GOT3 (cell line): ENCODE results near the gene PCNT.
"Not testable (repeated sequence)": the region's sequence is repeated elsewhere in the genome, so short reads cannot be mapped to it uniquely, and the experiment has no call there.

ENCODE experiments used
- DNase-seq: peaks from one replicate; lab custom pipeline; 2025; ENCODE audit warnings: mixed read lengths; lab: John Stamatoyannopoulos, UW

Gene PCNT

DNA sequence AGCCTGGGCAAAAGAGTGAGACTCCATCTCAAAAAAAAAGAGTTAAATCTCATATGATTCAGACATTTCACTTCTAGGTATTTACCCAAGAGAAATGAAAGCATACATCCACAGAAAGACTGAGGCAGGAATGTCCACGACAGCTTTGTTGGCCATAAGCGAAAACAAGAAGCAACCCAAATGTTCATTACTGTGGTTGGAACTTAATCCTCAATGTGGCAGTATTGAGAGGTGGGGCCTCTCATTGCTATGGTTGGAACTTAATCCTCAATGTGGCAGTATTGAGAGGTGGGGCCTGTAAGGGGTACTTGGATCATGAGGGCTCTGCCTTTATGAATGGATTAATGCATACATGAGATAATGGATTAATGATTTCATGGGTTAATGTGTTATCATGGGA is 15.5 kb upstream of the PCNT start:
- DNase-seq, result no peak

DNA sequence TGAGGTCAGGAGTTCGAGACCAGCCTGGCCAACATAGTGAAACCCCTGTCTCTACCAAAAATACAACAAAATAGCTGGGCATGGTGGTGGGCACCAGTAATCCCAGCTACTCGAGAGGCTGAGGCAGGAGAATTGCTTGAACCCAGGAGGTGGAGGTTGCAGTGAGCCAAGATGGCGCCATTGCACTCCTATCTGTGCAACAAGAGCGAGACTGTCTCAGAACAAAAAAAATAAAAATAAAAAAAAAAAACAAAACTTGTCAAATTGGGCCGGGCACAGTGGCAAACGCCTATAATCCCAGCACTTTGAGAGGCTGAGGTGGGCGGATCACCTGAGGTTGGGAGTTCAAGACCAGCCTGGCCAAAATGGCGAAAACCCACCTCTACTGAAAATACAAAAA is 13.7 kb upstream of the PCNT start:
- DNase-seq, result not testable (repeated sequence)

DNA sequence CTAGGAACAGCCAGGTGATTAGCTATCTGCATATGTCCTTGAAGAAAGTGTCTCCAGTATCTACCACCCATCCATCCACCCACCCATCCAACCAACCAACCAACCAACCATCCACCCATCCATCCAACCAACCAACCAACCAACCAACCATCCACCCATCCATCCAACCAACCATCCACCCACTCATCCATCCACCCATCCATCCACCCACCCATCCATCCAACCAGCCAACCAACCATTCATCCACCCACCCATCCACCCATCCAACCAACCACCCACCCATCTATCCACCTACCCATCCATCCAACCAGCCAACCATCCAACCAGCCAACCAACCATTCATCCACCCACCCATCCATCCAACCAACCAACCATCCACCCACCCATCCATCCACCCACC is 12.4 kb upstream of the PCNT start:
- no peak for DNase-seq

DNA sequence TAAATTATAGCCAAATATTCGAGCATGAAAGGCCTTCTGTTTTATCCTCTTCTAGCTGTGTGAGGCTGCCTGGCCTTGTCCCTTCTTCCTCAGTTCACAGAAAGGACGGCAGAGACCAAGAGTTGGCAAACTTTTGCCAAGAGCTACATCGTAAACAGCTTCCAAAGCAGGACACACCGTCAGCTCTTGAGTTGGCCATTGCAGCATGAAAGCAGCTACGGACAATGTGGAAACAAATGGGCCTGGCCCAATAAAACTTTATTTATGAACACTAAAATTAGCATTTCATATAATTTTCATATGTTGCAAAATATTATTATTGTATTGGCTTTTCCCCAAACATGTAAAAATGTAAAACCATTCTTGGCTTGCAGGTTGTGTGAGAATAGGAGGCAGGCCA is 11.0 kb upstream of the PCNT start:
- no peak for DNase-seq

DNA sequence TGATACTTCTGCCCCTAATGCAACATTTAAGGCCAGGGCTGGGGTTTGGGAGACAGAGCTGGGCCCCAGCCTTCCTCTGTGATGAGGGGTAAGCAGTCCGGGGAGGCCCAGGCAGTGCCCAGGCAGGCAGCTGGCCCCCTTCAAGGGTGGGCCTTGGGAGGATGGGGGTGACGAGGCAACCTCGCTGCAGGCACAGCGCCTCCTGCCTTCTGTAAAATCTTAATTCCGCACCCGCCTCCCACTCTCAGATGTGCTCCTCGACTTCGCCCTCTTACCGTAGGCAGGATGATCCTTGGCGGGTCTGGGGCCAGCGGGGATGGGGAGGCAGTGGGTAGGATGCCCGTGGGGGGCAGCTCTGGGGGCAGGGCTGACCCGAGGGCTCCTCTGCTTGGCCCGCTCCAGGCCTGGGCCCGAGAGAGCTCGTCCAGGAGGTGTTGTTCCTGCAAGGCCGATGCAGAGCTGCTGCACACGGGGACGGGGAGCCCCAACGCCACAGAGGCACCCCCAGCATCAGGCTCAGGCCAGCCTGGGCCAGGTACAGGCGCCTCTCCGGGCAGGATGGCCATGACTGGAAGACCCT is 9.4 kb upstream of the PCNT start:
- no peak for DNase-seq

DNA sequence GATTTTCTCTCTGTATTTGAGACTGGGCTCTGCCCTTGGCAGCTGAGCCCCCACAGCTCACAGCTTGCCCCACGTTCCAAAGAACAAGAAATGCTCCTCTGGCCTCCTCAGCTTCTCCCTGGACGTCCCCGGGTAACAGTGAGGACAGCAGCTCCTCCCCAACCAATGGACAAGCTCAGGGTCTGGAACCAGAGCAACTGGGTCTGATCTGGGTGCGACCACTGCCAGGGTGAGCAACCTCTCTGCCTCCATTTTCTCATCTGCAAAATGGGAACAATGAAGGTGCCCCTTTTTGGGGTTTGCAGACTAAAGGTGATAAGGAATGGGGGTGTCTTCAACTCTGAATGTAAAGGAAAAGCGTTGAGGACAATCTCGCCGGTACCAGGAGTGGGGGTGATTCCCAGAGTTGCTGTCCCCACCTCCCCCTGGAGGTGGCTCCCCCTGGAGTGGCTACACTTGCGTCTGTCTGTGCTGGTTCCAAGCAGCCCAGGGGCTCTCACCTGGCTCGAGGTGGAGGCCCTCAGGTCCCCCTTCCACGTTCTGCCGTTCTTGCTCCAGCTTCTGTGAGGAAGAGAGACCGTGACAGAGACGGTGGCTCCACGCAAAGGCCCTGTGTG is 7.1 kb upstream of the PCNT start:
- no peak for DNase-seq

DNA sequence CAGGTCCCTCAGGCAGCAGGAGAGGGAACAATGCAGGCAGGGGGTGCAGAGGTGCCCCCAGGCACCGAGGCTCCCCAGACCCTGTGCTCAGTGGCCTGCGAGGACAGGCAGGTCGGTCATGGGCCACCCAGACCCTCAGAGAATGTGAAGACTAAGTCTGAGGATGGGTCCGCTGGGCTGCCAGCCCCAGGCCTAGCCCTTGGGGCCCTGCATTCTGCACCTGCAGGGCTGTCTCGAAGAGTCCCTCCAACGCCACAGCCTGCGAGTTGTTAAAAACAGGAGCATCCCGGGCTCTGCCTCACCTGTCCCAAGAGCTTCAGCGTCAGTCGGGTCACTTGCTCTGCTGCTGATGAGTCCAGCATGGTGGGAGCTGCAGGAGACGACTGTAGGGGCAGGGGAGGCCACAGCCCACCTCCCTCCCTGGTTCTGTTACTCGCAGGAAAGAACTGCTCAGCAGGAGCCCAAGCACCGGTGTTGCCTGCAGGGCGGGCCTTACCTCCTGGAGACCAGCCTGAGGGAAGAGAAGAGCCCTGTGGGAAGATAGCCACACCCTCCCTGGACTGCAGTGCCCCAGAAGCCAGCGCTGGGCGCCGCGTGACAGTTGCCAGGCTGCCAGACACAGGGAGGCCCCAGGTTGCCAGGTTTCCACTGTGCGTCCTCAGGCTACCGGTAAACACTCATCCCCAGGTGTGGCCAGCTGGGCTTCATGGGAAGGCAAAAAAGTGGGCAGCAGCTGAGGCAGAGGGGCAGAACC is 6.1 kb upstream of the PCNT start:
- DNase-seq, result no peak

DNA sequence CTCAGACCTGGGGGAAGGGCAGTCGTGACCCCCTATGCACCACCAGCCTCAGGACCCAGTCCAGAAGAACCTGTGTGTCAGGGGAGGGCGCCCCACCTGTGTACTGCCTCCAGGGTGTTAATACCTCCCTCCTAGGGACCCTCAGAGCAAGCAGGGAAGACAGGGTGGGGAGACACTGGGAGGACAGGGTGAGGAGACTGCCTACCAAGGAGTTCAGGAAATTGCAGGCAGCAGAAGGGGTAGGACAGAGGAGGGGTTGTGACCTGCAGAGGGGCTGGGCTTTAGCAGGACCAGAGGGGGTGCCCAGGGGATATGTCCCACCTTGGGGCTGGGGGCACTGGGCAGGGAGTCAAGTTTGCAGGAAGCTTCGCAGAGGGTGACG is 5.5 kb upstream of the PCNT start:
- no peak for DNase-seq

DNA sequence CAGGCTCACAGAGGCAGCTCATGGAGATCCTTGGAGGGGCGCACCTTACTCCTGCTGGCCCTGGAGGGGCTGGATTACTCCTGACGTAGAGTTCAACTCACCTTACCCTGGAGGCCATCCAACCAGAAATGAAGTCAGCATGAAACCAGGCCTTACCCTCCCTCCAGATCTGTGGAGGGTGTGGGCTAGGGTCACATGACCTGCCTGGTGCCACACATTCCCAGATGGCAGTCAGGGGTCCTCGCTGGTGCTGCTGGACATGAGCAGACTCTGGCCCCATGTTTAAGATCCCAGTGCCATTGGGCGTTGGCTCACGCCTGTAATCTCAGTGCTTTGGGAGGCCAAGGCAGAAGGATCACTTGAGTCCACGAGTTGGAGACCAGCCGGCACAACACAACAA is 4.8 kb upstream of the PCNT start:
- DNase-seq, result no peak

DNA sequence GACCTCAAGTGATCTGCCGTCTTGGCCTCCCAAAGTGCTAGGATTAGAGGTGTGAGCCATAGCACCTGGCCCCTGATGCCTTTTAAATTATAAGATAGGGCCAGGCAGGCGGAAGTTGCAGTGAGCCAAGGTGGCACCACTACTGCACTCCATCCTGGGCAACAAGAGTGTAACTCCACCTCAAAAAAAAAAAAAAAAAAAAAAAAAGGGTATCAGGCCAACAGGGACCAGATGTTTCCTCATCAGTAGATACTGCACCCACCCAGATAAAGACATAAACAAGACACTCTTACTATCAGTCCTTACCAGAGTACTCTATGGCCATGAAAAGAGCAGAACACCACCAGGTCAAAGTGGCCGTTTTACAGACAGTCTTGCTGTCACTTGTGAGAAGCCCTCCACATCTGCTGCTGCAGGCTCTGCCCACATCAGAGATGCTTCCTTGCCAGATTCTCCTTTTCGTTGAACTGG is 3.6 kb upstream of the PCNT start:
- DNase-seq, result no peak

DNA sequence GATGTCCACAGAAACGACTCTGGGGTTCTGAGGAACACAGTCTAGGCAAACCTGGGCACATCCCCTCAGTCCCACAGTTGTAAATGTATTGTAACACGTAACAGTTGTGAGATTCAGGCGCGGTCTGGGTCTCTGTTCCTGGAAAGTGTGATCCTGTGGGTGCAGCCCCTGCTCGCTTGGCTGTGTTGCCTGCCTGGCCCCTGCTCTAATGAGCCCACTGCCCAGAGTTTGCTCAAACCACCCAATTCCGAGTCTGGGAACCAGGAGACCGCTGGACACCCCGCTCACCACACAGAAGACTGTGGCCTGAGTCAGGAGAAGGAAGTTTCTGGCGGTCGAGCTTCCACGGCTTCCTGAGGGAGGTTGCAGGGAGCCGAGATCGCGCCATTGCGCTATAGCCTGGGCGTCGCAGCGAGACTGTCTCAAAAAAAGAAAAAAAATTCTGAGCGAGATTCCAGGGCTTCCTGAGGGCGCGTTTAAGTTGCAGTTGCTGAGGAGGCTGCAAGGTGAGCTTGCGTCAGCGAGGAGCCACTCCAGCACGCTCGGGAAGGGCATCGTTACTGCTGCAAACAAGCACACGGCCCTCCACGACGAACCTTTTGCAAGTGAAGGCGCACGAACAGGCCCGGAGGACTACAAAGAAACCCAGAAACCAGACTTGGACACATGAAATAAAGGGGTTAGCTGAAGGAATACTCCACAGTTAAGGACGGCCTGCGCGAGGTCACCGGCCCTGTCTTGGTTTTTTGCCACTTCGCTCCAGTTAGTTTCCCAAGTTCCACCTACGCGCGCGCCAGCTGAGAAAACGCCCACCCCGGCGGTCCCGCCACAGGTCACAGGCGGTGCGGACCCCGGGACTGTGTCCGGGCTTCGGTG is 1.4 kb upstream of the PCNT start:
- no peak for DNase-seq

DNA sequence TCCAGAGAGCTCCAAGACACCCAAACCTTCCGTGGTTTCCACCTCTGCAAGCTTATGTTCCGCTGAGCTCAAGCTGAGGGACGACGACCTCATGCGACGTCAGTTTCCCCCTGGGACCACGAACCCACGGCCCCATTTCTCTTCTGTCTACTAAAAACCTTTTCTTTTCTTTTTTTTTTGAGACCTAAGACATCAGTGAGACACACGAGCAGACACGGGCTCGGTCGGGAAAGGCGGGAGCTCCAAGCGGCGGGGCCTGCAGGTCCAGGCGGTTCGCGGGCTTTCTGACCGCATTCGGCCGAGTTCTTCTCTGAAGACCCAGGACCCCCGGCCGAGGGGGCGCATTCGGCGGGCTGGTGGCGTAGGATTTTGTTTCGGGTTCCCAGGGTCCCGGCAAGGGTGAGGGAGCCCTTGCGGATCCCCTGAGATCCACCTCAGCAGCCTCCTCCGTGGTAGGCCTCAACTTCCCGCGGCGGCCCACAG is 688 bp upstream of the PCNT start:
- no peak for DNase-seq

DNA sequence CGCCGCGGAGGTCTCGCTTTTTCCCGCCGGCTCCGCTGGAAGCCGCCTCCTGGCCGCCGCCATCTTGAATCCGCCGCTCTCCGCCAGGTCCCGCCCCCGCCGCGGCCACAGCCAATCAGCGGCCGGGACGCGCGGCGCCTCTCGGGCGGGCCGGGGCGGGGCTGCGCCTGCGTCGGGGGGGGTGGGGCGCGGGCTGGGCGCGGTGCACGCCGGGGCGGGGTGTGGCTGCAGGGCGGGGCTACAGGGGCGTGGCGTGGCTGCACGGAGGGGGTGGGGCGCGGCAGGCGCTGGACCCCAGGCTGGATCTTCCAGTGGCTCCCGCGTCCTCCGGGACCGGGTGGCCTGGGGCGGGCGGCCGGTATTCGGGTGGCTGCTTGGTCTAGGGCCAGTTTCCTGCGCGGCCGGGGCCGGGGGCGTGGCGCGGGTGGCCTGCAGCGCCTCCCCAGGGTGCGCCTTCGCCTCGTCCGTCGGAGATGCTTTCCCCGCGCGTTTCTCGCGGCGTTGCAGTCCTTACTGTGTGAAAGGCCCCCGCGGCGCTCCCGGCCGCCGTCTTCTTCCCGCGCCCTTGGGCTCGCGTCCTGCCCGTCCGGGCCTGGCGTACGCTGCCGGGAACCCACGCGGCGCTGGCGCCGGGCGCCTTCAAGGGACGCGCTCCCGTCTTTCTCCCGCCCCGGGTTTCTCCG is 575 bp downstream of the PCNT start:
- DNase-seq, result peak; percentile 63

DNA sequence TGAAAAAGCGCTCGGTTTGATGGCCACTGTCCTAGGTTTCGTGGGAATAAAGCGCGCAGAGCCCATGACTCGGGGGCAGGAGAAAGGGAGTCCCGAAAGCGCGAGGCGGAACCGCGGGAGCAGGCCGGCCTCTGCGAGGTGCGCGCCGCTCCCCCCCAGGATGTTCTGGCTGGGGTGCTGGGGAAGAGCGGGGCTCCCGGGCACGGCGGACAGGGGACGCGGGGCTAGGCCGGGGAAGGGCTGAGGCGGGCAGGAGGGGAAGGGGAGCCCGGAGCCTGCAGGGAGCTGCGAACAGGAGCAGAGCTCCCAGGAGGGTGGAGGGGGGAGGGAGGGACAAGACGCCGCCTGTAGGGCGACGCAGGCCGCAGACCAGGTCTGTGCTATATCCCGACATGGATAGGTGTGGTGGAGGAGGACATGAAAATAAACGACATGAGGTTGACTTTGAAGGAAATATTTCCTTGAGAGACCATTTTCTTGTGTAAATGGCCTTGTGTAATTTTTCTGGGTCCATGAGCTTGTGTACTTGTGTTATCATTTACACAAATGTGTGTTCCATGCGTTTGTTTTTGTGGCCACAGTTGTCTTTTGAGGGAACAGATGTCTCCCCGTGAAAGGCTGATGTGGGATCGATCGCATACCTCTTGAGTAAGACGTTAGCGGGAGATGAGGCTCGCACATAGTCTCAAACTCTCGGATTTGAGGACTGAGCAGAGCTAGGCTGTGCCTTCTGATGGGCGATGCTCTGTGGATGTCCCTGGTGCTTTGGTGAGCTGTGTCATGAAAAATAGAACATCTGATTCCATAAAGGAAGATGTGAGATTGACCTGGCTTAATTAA is 1.3 kb downstream of the PCNT start:
- no peak for DNase-seq

DNA sequence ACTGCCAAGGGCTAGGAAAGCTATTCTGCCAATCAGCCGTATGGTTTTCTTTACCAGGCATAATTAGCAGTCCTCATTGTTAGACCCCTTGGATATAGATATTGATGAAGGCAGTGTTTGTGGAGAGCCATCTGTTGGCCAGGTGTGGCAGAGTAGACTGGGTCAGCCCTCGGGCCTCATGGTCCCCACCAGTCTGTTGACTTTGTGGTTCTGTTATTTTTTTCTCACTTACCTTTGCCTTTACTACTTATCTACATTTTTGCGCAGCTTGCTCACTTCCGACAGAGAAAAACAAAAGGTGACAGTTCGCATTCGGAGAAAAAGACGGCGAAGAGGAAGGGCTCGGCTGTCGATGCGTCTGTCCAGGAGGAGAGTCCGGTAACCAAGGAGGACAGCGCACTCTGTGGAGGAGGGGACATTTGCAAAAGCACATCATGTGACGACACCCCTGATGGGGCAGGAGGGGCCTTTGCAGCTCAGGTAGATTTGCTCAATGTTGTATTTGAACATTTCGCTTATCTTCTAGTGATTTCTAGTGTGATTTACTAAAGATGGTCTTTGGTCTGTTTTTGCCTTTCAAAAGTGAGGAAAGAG is 2.3 kb downstream of the PCNT start:
- no peak for DNase-seq

DNA sequence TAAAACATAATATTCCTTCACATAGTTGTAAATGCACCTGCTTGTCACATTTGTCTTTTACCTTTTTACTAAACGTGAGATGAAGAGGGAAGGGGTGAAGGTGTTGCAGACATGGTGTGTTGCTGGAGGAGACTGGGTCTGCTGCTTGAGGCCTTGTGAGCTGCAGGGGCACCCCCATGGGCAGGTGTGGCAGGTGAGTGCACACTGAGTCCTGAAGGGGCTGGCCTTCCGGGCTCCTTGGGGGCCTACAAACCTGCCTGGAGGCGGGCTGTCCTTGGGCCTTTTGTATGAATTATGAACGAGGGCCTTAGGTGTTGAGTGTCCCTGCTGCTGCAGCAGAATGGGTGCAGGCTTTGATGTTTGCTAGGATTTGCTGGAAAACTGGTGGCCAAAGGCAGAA is 3.8 kb downstream of the PCNT start:
- no peak for DNase-seq

DNA sequence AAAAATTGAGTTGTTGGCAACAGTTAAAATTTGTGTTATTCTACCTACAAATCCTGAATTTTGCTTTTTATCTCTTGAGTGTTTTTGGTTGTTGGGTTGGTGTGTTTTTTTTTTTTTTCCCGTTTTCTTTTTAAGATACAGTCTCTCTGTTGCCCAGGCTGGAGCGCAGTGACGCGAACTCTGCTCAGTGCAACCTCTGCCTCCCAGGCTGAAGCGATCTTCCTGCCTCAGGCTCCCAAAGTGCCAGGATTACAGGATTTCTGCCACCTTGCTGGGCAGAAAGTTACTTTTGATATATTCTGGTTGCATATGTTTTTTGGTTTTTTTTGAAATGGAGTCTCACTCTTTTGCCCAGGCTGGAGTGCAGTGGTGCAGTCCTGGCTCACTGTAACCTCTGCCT is 4.2 kb downstream of the PCNT start:
- no peak for DNase-seq

DNA sequence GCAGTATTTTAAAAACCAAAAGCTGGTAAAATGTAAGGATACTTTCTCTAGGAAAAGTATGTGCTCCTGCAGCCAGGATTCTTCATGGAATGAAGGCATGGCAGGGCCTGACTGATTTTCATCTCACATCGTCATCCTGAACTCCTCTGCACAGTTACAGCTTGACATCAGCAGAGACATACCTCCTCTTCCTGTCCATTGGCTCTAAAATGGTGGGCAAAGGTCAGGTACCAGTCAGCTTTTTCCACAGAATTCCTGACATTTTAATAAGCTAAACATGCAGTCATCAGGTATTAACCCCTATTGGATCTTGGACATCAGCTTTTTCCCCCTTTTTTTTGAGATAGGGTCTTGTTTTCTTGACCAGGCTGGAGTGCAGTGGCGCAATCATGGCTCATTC is 5.8 kb downstream of the PCNT start:
- no peak for DNase-seq

DNA sequence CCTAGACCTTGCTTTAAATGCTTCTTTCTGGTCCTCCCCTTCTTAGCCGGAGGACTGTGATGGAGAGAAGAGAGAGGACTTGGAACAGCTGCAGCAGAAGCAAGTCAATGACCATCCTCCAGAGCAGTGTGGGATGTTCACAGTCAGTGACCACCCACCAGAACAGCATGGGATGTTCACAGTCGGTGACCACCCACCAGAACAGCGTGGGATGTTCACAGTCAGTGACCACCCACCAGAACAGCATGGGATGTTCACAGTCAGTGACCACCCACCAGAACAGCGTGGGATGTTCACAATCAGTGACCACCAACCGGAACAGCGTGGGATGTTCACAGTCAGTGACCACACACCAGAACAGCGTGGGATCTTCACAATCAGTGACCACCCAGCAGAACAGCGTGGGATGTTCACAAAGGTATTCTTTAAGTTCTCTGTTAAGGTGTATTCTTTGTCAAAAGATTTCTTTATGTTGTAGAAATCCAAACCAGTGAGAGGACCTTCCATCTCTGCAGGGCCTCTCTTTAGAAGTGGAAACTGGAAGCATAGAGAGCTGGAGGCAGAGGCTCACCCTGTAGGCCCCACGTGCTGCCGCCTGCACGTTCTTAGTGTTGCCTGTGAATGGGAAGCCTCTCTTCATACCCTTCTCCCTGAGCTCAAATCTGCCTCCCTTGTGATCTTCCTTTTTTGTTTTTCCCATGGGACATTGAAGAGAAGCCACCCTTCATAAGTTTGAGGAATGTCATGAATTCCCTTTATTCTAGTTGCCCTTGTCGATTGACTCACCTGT is 10.6 kb downstream of the PCNT start:
- DNase-seq, result no peak

DNA sequence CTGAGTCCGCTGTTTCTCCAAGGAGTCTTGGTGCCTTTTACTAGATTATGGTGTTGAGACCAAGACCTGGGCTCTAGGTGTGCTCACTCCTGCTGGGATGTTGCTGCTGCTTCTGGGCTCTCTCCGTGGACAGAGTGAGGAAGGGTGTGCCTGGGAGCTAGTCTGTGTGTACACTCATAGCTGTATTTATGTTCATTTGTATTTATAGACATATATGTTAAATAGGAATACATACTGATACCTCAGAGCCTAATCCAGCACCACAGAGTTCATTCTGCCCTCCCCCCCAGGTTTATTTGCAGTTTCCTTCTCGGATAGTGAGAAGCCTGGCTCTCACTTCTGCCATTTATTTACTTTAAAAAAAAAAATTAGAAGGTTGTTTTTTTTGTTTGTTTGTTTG is 12.6 kb downstream of the PCNT start:
- DNase-seq, result no peak
